ENCODE data around the gene RGS19.

Gene RGS19

DNA sequence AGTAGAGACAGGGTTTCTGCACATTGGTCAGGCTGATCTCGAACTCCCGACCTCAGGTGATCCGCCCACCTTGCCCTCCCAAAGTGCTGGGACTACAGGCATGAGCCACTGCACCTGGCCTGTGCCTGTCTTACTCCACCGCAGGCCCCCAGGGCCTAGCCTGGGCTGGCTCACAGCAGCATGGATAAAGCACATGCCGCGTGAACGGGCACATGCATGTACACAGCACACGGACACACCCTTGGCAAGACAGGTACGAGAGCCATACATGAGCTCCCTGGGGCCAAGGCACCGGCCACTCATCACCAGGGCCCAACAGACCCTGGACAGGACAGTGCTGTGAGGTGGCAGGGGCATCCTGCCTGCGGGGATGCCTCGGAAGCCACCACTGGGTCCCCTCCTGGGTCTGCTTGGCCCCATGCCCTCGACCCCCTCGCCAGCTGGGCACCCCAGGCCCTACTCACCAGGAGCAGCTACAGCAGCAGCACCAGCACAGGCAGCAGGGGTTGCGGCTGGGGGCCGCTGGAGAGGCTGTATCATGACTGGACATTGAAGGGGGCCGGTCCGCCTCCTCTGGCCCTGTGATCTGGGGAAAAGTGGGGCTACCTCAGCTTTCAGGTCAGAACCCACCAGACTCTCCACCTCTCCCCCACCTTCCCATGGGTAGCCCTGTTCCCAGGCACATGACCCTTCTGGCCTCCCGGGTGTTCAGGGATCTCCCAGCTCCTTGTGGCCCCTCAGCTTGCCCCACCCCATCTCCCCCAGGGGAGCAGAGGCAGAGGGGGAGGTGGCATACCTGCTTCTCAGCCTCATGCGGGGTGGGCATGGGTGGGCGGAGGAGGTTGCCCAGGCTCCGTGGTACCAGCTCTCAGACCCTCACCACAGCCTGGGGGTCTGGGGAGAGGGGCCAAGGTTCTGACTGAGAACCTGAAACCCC is 3.0 kb downstream of the RGS19 start:
- no peak for DNase-seq

DNA sequence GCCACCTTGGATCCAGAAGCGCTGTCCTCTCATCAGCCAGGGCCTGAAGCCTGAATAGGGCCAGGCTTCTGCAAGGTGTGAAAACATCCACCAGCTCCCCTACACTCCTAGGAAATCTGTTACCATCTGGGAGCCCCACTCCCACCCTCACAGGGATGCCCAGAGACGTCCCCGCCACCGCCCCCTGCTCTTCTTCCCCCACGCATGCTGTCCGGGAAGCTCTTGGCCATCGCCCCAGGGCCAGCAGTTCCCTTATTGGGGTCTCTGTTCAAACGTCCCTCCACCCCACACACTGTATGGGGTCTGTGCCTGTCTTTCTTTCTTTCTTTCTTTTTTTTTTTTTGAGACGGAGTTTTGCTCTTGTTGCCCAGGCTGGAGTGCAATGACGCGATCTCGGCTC is 3.8 kb downstream of the RGS19 start:
- no peak for DNase-seq

- no peak for DNase-seq
Observed at GRCh38 chr20:64074963-64075362, 4.4 kb downstream of the RGS19 start.

DNA sequence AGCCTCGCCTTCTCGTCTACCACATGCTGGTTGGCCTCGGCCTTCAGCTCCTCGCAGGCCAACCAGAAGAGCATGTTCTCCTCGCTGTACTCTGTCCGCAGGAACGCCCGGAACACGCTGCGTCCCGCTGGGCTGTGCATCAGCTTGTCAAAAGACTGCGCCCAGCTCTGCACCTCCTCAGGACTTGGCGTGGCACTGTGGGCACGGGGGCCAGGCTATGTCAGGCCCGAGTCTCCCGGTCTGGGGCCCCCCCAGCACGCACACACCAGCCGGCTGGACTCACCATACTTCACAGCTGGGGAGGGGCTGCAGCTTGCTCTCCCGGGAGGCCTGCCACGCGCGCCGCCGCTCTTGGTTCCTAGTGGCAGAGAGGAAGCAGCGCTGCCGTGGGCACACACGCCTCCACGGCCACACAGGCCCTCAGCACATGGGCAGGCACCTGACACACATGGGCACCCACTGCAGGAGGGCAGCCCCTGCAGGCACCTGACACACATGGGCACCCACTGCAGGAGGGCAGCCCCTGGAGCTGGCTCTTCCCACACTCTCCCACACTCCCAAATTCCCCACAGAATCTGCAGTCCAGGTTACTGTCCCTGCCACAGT is 5.0 kb downstream of the RGS19 start:
- no peak for DNase-seq

DNA sequence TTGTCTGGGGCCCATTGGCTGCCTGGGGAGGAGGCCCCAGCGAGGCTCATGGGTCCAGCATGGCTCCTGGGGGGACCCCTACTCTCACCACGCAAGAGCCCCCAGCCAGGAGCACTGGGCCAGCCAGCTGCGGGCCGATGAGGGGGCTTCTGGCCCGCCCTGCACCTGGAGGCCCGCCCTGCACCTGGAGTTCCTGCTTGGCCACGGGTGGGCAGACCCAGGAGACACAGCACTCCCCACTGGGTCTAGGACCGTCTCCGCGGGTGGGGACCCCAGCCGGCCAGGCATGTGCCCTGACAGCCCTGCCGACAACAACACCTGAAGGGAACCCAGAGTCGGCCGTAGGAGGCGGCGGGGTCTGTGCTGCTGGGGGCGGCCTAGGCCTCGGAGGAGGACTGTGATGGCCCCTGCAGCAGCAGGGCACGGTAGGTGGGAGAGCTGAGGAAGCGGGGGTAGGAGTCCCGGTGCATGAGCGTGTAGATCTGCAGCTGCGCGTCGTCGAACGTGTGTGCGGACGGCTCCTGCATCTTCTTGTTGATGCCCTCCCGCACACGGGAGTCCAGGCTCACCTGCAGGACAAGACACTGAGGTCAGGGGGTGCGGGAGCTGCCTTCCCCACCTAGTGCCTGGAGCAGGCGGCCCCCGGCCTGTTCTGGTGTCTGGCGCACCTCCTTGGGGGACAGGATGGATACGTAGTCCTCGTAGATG is 5.7 kb downstream of the RGS19 start:
- DNase-seq, result no peak

DNA sequence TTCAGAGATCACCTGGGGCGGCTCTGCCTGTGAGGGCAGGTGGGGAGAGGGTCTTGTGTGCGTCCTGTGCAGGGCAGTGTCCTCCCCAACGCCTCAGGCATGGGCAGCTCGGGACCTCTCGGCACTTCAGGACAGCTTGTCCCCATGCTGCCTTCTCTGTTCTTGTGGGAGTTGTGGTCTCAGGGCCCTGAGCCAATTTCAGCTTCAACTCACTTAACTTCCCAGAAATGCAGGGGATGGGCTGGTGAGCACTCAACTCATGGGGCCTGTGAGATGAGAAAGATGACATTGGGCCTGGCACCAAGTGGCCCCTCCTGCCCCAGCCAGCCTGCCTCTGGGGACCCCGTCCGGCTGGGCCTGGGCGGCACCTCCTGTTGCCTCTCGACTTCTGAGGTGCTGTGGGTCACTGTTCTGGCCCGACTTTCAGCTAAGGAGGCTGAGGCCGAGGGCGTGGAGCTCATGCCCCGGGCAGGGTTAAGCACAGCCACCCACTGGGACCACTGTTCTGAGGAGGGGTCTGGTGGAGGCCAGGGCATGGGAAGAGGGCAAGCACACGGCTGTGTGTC is 6.7 kb downstream of the RGS19 start:
- DNase-seq, result no peak

GRCh38 chr20:64071341-64072332 is 7.7 kb downstream of the RGS19 start:
- DNase-seq, result no peak

DNA sequence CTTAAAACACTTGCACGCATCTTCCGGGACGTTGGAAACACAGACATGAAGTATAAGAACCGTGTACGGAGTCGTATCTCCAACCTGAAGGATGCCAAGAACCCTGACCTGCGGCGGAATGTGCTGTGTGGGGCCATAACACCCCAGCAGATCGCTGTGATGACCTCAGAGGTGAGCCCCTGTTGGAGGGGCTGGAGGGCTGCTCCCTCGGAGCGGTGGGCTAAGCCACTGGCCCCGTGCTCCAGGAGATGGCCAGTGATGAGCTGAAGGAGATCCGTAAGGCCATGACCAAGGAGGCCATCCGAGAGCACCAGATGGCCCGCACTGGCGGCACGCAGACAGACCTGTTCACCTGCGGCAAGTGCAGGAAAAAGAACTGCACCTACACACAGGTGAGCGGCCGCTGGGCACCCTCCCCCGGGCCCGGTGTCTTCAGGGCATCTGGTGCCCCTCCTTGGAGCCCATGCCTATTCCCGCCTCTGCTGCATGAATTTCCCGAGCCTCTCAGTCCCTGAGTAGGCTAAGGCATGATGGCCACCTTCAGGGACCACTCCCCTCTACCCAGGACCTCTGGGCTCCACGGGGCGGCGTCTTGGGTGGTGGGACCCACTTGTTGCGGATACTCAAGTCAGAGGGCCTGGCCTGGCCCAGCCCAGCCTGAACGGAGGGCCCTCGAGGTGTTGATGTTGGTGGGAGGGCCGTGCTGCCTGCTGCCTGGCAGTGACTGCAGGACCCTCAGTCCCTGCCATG is 8.9 kb downstream of the RGS19 start:
- DNase-seq, result no peak

GRCh38 chr20:64069614-64070243 is 9.6 kb downstream of the RGS19 start:
- DNase-seq, result peak in 1 of 2 experiments; percentile 28

- DNase-seq, result no peak
Observed at GRCh38 chr20:64069209-64069613, 10.1 kb downstream of the RGS19 start.

DNA sequence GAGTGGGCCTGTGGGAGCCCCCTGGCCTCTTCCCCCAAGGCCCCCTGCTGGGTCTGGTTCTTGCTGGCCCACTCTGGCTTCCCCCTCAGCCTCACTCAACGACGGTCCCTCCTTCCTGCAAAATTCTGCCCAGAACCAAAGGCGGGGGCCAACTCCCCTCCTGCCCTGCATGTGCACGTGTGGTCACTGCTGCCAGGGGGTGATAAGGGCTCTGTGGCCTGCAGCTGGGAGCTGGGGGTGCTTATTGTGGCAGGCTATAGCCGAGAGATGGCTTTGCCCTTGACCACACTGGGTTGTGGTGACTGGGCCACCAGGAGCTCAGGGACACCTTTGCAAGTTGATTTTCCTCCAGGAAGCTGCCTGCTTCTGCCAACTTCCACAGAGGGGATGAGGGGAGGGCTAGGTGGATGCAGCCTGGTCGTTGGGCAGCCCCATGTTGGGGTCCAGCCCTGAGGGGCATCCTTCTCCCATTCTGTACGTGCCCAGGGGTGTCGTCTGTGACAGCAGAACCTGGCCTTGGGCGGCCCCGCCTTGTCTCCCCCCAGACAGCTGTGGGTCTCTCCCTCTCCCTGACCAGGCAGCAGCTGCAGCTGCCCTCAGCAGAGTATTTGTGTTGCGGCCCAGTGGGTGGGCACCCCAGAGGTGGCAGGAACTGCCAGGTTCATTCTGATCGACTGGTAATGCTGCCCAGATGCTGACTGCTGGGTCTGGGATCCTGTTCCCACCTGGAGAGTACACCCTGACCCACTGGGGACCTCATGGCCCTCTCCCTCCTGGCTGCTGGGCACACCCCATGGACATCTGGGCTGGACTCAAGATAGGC is 10.7 kb downstream of the RGS19 start:
- no peak for DNase-seq

DNA sequence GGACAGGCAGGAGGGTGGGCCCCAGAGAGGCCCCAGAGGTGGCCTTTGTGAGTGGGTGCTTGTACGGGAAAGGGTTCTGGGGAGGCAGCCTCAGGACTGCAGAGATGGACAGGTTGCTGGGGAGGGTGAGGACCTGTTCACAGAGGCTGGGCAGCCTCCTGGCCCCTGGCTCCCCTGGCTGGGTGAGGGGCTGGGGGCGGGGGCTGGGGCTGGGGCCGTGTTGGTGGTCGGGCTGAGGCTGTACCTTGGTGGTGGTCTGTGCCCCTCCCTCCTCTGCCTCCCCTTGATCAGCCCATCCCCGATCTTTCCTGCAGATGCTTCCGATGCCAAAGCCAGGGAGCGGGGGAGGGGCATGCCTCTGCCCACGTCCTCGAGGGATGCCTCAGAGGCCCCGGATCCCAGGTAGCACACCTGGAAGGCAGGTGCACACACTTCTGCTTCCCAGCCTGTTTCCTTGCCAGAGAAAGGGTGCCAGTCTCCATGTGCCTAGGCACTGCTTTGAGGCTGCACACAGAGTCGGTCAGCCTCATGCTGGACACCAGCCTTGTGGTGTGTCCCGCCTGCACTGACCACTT is 11.5 kb downstream of the RGS19 start:
- DNase-seq, result no peak

DNA sequence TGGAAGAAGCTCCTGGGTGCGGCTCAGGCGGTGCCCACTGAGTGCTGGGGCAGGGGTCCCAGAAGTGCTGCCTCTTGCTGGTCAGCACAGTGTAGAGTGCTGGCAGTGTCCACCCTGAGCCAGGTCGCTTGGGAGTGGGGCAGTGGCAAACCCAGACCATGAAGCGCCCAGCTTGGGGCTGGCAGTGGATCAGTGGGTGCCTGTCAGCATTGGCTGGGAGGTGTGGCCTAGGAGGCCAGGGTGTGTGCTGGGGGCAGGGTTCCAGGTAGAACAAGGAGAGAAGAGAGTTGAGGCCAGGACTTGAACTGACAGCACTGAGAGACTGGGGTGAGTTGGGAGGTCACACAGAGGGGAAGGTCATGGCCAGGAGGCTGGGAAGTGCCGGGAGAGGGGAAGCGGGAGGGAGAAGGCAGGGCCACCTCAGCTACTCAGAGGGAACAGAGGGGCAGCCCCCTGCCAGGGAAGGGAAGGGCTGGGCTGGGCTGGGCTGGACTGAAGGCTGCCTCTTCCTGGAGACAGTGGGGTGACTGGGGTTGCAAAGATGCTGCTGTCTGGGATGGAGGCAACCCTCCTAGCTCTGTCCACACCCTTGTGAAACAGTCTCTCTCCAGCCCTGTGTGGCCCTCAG is 12.2 kb downstream of the RGS19 start:
- DNase-seq, result no peak

GRCh38 chr20:64065974-64066343 is 13.4 kb downstream of the RGS19 start:
- DNase-seq, result no peak

DNA sequence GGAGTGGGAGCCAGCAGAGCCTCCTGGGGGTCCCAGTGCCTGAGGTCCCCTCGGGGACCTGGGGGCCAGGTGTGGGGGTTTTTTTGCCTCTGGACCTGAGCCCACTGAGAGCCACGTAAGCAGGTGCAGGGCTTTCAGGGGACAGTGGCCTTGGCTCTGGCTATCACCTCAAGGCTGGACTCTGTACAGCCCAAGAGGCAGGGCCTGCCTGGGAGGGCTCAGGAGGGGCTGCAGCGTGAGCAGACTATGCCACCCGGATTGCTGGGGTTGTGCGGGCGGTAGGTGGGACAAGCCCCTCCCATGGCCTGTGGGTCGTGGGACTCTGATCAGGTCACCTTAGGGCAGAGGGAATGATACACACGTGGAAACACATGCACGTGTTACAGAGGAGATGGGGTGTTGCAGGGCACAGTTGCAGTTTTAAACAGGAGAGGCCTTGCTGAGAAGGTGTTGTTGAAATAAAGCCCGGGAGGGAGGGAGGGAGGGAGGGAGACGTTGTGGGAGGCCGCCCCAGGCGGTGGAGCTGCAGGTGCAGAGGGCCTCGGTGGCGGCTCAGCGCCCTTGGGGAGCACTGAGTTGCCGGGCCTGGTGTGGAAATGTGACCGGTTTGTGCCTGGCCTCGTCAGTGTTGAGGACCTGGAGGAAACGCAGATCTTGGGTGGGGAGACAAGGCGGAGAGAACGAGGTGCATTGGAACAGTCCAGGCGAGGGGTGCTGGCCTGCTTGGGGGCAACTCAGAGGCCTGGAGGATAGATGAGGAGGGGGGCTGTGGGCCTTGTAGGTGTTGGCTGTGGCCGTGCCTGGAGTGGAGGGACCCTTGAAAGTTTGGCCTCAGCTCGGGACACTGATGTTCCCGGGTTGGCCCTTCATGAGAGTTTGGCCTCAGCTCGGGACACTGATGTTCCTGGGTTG is 14.0 kb downstream of the RGS19 start:
- no peak for DNase-seq

DNA sequence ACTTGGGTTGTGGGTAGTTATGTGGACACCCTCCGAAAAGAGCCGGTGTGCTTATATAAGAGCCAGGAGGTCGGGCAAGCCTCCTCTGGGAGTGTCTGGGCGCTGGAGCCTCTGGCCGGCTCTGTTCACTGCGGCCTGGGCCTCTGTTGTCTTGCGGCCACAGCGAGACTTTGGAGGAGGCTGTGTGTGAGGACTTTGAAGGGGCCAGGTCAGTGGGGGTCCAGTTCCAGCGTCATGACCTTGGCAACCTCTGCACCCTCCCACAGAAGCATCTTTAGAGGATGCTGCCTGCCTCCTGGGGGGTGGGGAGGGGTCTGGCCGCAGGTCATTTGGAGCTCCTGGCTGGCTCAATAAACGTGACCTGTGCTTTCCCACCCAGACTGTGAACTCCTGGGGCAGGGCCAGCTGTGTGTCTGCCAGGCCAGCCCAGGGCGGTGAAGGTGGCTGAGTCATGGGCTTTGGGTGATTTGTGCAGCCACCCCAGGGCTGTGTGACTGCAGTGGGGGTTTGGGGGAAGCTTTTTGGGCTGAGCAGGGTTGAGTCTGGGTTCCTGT is 15.1 kb downstream of the RGS19 start:
- no peak for DNase-seq

- no peak for DNase-seq
Observed at GRCh38 chr20:64063389-64064144, 15.8 kb downstream of the RGS19 start.

All from NCI-H446 (cell line).